GM23338 (cell line): ENCODE measurements around the gene AFF1. TPM values are rescaled to one million over a fixed set of nuclear protein-coding genes. Genes with fewer than 3 reads are reported as not detected.
"Not testable (repeated sequence)": the region's sequence is repeated elsewhere in the genome, so short reads cannot be mapped to it uniquely, and the experiment has no call there.

Experiments used
- ATAC-seq: fragments of 200-7000 bp; cut with Tn5 transposase; 3 replicates; pipeline ENCODE4 v1.9.1; 2020
- DNase-seq: peaks from one replicate; pipeline ENCODE4 v3.0.0-alpha.2; 2015; ENCODE audit warnings: low spot score
- H2AFZ ChIP-seq: fragments of 200-600 bp; sonication (generic); 2 replicates; pipeline ENCODE4 v1.8.0; 2016; ENCODE audit warnings: antibody characterized with exemption, mild to moderate bottlenecking, moderate library complexity
- H3F3A ChIP-seq: fragments of 200-600 bp; sonication (generic); replicated peaks from 2 replicates; pipeline ENCODE4 v1.8.0; 2017; ENCODE audit warnings: antibody characterized with exemption, mixed run types, low read depth
- H3K27ac ChIP-seq: fragments of 200-600 bp; sonication (generic); 2 replicates; pipeline ENCODE4 v1.6.1; 2016; ENCODE audit warnings: low read depth
- H3K27me3 ChIP-seq: fragments of 200-600 bp; sonication (generic); 2 replicates; pipeline ENCODE4 v1.8.0; 2016; ENCODE audit warnings: mild to moderate bottlenecking, mixed run types, moderate library complexity; ENCODE audit not compliant: insufficient read depth
- H3K36me3 ChIP-seq: fragments of 200-600 bp; sonication (generic); 2 replicates; pipeline ENCODE4 v1.8.0; 2016; ENCODE audit warnings: mild to moderate bottlenecking; ENCODE audit not compliant: insufficient read depth
- H3K4me1 ChIP-seq: fragments of 200-600 bp; sonication (generic); 2 replicates; pipeline ENCODE4 v1.8.0; 2016; ENCODE audit warnings: mild to moderate bottlenecking, moderate library complexity; ENCODE audit not compliant: insufficient read depth
- H3K4me2 ChIP-seq: fragments of 200-600 bp; sonication (generic); 2 replicates; pipeline ENCODE4 v1.7.1; 2017; ENCODE audit warnings: mixed run types
- H3K4me3 ChIP-seq: fragments of 200-600 bp; sonication (generic); 2 replicates; pipeline ENCODE4 v1.6.1; 2016; ENCODE audit warnings: mixed run types
- H3K79me2 ChIP-seq: fragments of 200-600 bp; sonication (generic); replicated peaks from 2 replicates; pipeline ENCODE4 v1.8.0; 2017; ENCODE audit warnings: mild to moderate bottlenecking; ENCODE audit not compliant: insufficient read depth
- H3K9me2 ChIP-seq: fragments of 200-600 bp; sonication (generic); 2 replicates; pipeline ENCODE4 v1.8.0; 2017; ENCODE audit not compliant: insufficient read depth
- H4K20me1 ChIP-seq: fragments of 200-600 bp; sonication (generic); replicated peaks from 2 replicates; pipeline ENCODE4 v1.8.0; 2017; ENCODE audit warnings: mild to moderate bottlenecking; ENCODE audit not compliant: insufficient read depth
- H3K27ac Mint-ChIP-seq: 2 replicates; pipeline ENCODE4 v1.8.0; 2020; ENCODE audit warnings: inconsistent platforms, mild to moderate bottlenecking, moderate library complexity, mixed read lengths
- H3K27me3 Mint-ChIP-seq: 3 replicates; pipeline ENCODE4 v1.8.0; 2022; ENCODE audit warnings: low read depth, mild to moderate bottlenecking, moderate library complexity, mixed read lengths, inconsistent platforms; ENCODE audit not compliant: insufficient read depth, poor library complexity
- H3K36me3 Mint-ChIP-seq: 3 replicates; pipeline ENCODE4 v1.8.0; 2021; ENCODE audit warnings: low read depth, mild to moderate bottlenecking, inconsistent platforms, moderate library complexity, mixed read lengths
- H3K4me1 Mint-ChIP-seq: 3 replicates; pipeline ENCODE4 v1.8.0; 2020; ENCODE audit warnings: mild to moderate bottlenecking, inconsistent platforms, mixed read lengths
- H3K4me3 Mint-ChIP-seq: 3 replicates; pipeline ENCODE4 v1.8.0; 2021; ENCODE audit warnings: moderate library complexity, mild to moderate bottlenecking, inconsistent platforms, mixed read lengths
- H3K9me3 Mint-ChIP-seq: 3 replicates; pipeline ENCODE4 v1.8.0; 2020; ENCODE audit warnings: moderate library complexity, mild to moderate bottlenecking, inconsistent platforms, mixed read lengths
- ETS1 ChIP-seq: IDR thresholded peaks from 2 replicates; pipeline ENCODE4 v1.6.1; 2016; ENCODE audit warnings: antibody characterized with exemption
- EZH2 ChIP-seq: fragments of 200-600 bp; sonication (generic); IDR thresholded peaks from one replicate; pipeline ENCODE4 v1.8.0; 2017; ENCODE audit warnings: antibody characterized with exemption, mild to moderate bottlenecking, low read depth; ENCODE audit not compliant: unreplicated experiment
- POLR2AphosphoS5 ChIP-seq: IDR thresholded peaks from 2 replicates; pipeline ENCODE4 v1.6.1; 2016; ENCODE audit warnings: antibody characterized with exemption, low read depth
- STAT1 ChIP-seq: IDR thresholded peaks from one replicate; pipeline ENCODE4 v1.6.1; 2016; ENCODE audit warnings: antibody characterized with exemption; ENCODE audit not compliant: unreplicated experiment
- polyA plus RNA-seq: library from polyadenylated mRNA; unstranded; fragments of >200 nt; fragmentation: Nextera tagmentation; extraction: Ambion mirVana; gene quantifications from 2 replicates; pipeline ENCODE4 v1.2.1, GENCODE V29; 2016
- total RNA-seq: library from RNA; depleted of rRNA; stranded (reverse); fragments of >200 nt; shearing (Covaris generic); gene quantifications from 2 replicates; pipeline ENCODE4 v1.2.3, GENCODE V29; 2014
- TF ChIP-seq, protein P1 (sequence below): IDR thresholded peaks from one replicate; pipeline ENCODE4 v1.6.1; 2018; ENCODE audit warnings: antibody characterized with exemption; ENCODE audit not compliant: unreplicated experiment

AFF1 gene
- total and polyA plus RNA-seq, 2 experiments from 2014 or later, result 42.6 to 67.2 TPM

DNA sequence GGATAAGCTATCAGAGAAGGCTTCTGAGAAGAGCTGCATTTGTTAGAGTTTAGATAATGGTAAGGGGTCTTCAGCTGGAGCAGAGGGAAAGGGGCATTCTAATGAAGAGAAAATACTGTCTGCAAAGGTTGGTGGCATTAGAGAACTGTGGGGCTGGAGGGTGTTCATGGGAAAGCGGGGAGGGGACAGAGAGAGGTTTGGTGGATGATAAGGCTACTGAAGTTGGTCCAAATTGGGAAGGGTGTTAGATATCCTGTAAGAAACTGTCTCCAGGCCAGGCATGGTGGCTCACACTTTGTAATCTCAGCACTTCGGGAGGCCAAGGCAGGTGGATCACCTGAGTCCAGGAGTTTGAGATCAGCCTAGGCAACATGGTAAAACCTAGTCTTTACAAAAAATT is 59.9 kb downstream of the AFF1 start:
- Mint-ChIP-seq H3K4me3 (no peak overlapping the region), H3K36me3 (peaks cover 24% of the 10 kb centered on the region), H3K4me1 (peaks cover 22% of the 10 kb centered on the region), H3K9me3 (peaks cover 5% of the 10 kb centered on the region; the same call in 2 of the 3 replicates), H3K27me3 (peaks cover 7% of the 10 kb centered on the region), H3K27ac (peak overlapping the region; percentile 43; the same call in 1 of the 2 replicates)
- no peak overlapping the region for H3K27ac ChIP-seq
- H3K4me2 ChIP-seq, result no peak overlapping the region
- H3F3A ChIP-seq, result no peaks in the 10 kb centered on the region; the same call in 1 of the 2 replicates
- DNase-seq, result no peak
- TF ChIP-seq POLR2AphosphoS5 (no peak), EZH2 (no peak), ETS1 (no peak), STAT1 (no peak)
- TF ChIP-seq, protein P1, sequence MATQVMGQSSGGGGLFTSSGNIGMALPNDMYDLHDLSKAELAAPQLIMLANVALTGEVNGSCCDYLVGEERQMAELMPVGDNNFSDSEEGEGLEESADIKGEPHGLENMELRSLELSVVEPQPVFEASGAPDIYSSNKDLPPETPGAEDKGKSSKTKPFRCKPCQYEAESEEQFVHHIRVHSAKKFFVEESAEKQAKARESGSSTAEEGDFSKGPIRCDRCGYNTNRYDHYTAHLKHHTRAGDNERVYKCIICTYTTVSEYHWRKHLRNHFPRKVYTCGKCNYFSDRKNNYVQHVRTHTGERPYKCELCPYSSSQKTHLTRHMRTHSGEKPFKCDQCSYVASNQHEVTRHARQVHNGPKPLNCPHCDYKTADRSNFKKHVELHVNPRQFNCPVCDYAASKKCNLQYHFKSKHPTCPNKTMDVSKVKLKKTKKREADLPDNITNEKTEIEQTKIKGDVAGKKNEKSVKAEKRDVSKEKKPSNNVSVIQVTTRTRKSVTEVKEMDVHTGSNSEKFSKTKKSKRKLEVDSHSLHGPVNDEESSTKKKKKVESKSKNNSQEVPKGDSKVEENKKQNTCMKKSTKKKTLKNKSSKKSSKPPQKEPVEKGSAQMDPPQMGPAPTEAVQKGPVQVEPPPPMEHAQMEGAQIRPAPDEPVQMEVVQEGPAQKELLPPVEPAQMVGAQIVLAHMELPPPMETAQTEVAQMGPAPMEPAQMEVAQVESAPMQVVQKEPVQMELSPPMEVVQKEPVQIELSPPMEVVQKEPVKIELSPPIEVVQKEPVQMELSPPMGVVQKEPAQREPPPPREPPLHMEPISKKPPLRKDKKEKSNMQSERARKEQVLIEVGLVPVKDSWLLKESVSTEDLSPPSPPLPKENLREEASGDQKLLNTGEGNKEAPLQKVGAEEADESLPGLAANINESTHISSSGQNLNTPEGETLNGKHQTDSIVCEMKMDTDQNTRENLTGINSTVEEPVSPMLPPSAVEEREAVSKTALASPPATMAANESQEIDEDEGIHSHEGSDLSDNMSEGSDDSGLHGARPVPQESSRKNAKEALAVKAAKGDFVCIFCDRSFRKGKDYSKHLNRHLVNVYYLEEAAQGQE, result no peak
- no peak overlapping the region for H2AFZ ChIP-seq
- H3K79me2 ChIP-seq, result peaks cover 50% of the 10 kb centered on the region
- no peak overlapping the region for H3K4me3 ChIP-seq
- no peaks in the 10 kb centered on the region for H3K27me3 ChIP-seq
- no peaks in the 10 kb centered on the region for H3K9me2 ChIP-seq
- 0 out of 2 replicates have a peak, but pooled peaks cover 1% of the 10 kb centered on the region for H4K20me1 ChIP-seq
- H3K36me3 ChIP-seq, result no peaks in the 10 kb centered on the region
- peaks cover 19% of the 10 kb centered on the region for H3K4me1 ChIP-seq
- ATAC-seq, result no peak

DNA sequence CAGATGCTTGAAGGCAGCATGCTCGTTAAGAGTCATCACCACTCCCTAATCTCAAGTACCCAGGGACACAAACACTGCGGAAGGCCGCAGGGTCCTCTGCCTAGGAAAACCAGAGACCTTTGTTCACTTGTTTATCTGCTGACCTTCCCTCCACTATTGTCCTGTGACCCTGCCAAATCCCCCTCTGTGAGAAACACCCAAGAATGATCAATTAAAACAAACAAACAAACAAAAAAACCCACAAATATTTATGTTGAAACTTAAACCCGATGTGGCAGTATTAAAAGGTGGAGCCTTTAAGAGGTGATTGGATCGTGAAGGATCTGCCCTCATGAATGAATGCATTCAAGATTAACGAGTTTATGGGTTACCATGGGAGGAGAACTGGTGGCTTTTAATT is 61.7 kb downstream of the AFF1 start:
- not testable (repeated sequence) for H3K27ac Mint-ChIP-seq, H3K4me3 Mint-ChIP-seq, H3K27me3 ChIP-seq, H3K4me2 ChIP-seq, H2AFZ ChIP-seq, ATAC-seq, H3K4me3 ChIP-seq, DNase-seq, H3K9me3 Mint-ChIP-seq, H3F3A ChIP-seq, H3K9me2 ChIP-seq, H4K20me1 ChIP-seq, H3K27me3 Mint-ChIP-seq, H3K36me3 ChIP-seq
- Histone ChIP-seq H3K27ac (peak overlapping the region; percentile 28; the same call in 1 of the 2 replicates), H3K79me2 (peaks cover 52% of the 10 kb centered on the region), H3K4me1 (peaks cover 35% of the 10 kb centered on the region)
- Mint-ChIP-seq H3K4me1 (peaks cover 36% of the 10 kb centered on the region), H3K36me3 (peaks cover 18% of the 10 kb centered on the region)
